GM18907 (cell line): Measurements from ENCODE around the gene ACBD5.
A peak's percentile ranks its signal among the peaks of the same experiment; 100 is the strongest.

Experiments used
- ATAC-seq: cut with Tn5 transposase; IDR thresholded peaks from one replicate; pipeline ENCODE4 v1.9.1; 2021; ENCODE audit warnings: mild to moderate bottlenecking, moderate library complexity; ENCODE audit not compliant: unreplicated experiment

The ACBD5 gene

GRCh38 chr10:27155066-27155754 is 85.4 kb downstream of the ACBD5 start, which contains the start of gene MASTL:
MASTL (plus strand) TSS chr10:27155352; CDS start chr10:27155427, 75 bp downstream.
- peak; percentile 80 for ATAC-seq

GRCh38 chr10:27153845-27154193 is 86.8 kb downstream of the ACBD5 start:
- ATAC-seq, result peak; percentile 3

- ATAC-seq, result no peak
Observed at GRCh38 chr10:27153329-27153728, 87.3 kb downstream of the ACBD5 start.

GRCh38 chr10:27152687-27153086 is 87.9 kb downstream of the ACBD5 start:
- no peak for ATAC-seq

GRCh38 chr10:27150261-27150660 is 90.3 kb downstream of the ACBD5 start:
- ATAC-seq, result no peak

- no peak for ATAC-seq
Observed at GRCh38 chr10:27147701-27148100, 92.9 kb downstream of the ACBD5 start.

GRCh38 chr10:27145937-27146336 is 94.7 kb downstream of the ACBD5 start:
- no peak for ATAC-seq
